HG03521 (cell line): ENCODE data around the gene ULK4.
"Not testable (repeated sequence)": the region's sequence is repeated elsewhere in the genome, so short reads cannot be mapped to it uniquely, and the experiment has no call there.

Source experiments
- ATAC-seq: cut with Tn5 transposase; IDR thresholded peaks from one replicate; pipeline ENCODE4 v1.9.1; 2021; ENCODE audit warnings: mild to moderate bottlenecking, moderate library complexity; ENCODE audit not compliant: unreplicated experiment

Gene ULK4

DNA sequence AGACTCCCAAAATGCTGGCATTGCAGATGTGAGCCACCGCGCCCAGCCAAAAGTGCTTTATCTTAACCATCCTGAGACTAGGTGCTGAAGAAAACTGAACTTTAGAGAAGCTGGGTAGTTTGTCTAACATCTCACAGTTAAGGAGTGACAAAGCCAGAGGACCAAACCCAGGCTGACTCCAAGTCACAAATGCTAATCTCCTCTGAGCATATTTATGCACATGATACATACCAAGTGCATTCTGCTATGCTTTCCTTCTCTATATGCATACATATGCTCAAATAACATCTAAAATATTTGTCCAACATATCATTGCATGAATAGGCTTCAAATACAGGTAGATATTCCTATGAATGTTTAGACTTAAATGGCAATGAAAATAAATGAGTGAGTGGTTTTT lies 505.7 kb downstream of the ULK4 start:
- ATAC-seq, result no peak

GRCh38 chr3:41453618-41454017 lies 508.3 kb downstream of the ULK4 start:
- not testable (repeated sequence) for ATAC-seq

GRCh38 chr3:41450416-41451231 lies 511.3 kb downstream of the ULK4 start:
- ATAC-seq, result no peak

DNA sequence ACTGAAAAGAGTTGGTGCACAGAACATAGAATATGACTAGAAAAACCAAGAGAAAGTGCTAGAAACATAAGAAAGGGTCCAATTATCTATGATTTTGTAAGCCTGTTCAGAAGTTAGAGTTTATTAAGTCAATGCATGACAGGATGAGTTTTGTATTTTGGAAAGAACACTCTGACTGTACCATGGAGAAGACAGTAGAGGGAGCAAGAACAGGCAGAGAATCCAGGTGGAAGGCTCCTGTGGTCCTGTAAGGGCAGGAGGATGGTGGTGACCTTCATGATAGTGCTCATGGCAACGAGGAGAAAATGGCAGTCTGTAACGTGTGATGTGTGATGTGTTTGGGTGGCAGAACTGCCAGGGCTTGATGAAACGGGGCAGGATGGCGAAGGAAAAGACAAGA lies 513.5 kb downstream of the ULK4 start:
- ATAC-seq, result no peak

GRCh38 chr3:41447701-41448100 lies 514.2 kb downstream of the ULK4 start:
- ATAC-seq, result no peak

DNA sequence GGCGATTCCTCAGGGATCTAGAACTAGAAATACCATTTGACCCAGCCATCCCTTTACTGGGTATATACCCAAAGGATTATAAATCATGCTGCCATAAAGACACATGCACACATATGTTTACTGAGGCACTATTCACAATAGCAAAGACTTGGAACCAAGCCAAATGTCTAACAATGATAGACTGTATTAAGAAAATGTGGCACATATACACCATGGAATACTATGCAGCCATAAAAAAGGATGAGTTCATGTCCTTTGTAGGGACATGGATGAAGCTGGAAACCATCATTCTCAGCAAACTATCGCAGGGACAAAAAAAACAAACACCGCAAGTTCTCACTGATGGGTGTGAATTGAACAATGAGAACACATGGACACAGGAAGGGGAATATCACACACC lies 515.6 kb downstream of the ULK4 start:
- ATAC-seq, result not testable (repeated sequence)

GRCh38 chr3:41441568-41441967 lies 520.3 kb downstream of the ULK4 start:
- ATAC-seq, result no peak

- no peak for ATAC-seq
Observed at GRCh38 chr3:41441139-41441538, 520.8 kb downstream of the ULK4 start.

DNA sequence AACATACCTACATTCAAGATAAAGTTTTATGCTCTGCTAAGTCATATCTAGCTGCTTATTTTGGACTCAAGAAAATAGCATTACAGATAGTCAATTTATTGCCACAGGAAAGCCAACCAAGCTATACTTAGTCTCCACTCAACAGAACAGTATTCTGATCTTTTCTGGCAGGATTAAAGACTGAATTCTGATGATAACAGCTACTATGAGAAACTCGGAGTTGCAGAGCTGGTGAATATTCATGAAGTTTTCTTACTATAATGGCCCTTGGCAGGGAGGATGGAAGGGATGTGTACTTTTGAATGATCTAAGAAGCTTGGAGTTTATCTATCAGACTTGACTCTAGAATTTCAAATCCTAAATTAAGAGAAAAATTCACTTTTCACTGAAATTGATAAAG lies 524.9 kb downstream of the ULK4 start:
- no peak for ATAC-seq

DNA sequence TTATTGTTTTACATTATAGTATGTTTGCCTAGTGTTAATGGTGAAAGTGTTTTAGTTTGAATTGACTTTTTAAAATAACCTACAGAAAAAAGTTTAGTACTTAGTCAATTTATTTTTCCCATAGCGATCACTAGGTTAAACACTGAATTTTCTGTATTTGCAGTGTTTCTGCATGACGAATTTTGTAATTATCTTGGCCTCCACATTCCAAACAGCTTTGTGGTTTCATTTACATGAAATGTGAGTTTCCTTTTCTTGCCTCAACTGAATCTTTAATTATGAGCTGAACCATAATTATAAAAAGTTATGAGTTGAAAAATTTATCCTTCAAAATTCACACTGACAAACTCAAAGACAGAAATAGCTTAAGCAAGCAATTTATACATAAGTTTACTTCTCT lies 527.1 kb downstream of the ULK4 start:
- ATAC-seq, result no peak

GRCh38 chr3:41431386-41431785 lies 530.5 kb downstream of the ULK4 start:
- ATAC-seq, result no peak

- ATAC-seq, result no peak
Observed at GRCh38 chr3:41430886-41431285, 531.0 kb downstream of the ULK4 start.

DNA sequence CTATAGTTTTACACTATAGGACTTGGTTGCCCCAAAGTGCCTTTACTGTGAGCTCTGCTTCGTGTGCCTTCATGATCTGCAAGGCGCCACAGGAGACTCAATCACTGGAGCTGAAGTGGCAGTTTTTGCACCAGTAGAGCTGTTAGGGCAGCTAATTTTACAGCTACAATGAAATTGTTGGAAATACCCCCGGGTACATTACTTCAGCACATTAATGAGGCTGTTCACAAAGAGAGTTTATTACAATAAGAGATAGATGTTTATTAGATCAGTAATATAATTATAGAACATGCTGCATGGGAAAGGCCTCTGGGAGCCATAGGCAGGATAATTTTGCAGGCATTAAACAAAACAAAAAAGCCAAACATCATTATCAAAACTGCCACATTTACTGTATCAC lies 531.5 kb downstream of the ULK4 start:
- ATAC-seq, result no peak

DNA sequence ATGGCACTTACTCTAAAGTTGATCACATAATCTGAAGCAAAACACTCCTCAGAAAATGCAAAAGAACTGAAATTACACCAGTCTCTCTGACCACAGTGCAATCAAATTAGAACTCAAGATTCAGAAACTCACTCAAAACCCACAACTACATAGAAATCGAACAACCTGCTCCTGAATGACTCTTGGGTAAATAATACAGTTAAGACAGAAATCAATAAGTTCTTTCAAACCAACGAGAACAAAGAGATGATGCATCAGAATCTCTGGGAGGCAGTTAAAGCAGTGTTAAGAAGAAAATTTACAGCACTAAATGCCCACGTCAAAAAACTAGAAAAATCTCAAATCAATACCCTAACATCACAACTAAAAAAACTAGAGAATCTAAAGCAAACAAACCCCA lies 535.4 kb downstream of the ULK4 start:
- ATAC-seq, result no peak

DNA sequence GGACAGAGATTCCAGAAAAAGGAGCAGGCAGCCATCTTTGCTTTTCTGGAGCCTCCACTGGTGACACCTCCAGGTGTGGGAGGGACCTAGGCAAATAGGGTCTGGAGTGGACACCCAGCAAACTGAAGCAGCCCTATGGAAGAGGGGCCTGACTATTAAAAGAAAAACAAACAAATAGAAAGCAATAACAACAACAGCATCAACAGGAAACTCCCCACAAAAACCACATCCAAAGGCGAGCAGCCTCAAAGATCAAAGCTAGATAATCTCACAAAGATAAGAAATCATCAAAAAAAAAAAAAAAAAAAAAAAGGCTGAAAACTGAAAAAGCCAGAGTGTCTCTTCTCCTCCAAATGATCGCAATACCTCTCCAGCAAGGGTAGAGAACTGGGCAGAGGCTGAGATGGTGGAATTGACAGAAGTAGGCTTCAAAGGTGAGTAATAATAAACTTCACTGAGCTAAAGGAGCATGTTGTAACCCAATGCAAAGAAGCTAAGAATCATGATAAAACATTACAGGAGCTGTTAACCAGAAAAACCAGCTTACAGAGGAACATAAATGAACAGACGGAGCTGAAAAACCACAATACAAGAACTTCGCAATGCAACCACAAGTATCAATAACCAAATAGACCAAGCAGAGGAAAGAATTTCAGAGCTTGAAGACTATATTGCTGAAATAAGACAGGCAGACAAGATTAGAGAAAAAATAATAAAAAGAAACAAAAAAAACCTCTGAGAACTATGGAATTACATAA lies 537.2 kb downstream of the ULK4 start:
- ATAC-seq, result no peak

GRCh38 chr3:41419809-41420208 lies 542.1 kb downstream of the ULK4 start:
- ATAC-seq, result no peak

- ATAC-seq, result no peak
Observed at GRCh38 chr3:41418961-41419691, 542.8 kb downstream of the ULK4 start.

- no peak for ATAC-seq
Observed at GRCh38 chr3:41417574-41417973, 544.3 kb downstream of the ULK4 start.

GRCh38 chr3:41411065-41411464 lies 550.8 kb downstream of the ULK4 start:
- no peak for ATAC-seq

DNA sequence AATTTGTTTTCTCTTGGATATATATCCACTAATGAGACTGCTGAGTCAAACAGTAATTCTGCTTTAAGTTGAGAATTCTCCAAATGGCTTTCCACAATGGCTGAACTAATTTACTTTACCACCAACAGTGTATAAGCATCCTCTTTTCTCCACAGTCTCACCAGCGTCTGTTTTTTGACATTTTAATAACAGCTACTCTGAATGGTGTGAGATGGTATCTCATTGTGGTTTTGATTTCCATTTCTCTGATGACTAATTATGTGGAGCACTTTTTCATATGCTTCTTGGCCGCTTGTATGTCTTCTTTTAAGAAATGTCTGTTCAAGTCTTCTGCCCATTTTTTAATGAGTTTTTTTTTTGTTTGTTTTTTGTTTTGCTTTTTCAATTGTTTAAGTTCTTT lies 556.4 kb downstream of the ULK4 start:
- no peak for ATAC-seq

- ATAC-seq, result no peak
Observed at GRCh38 chr3:41404582-41404981, 557.3 kb downstream of the ULK4 start.

DNA sequence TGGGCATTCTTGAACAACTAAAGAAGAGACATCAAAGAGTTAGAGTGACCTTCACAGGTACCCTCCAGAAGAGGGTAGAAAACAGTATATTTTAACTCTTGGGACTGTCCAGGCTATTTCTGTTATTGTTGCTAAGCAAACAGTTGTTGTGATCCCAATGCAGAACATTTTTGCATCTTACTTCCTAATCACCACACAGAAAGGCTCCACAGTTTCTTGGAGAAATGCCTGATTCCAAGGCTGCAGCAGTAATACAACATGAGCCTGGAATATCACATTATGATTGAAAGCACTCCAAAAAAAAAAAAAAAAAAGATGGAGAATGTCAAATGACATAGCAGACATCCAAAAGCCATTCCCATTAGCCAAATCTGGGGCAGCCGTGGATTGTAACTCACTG lies 567.0 kb downstream of the ULK4 start:
- ATAC-seq, result no peak
